AG20443 (cell line): ENCODE data around the gene USH2A.

Experiments
- DNase-seq: peaks from one replicate; pipeline ENCODE4 v3.0.0; 2012; ENCODE audit warnings: low spot score, mixed read lengths

USH2A gene

DNA sequence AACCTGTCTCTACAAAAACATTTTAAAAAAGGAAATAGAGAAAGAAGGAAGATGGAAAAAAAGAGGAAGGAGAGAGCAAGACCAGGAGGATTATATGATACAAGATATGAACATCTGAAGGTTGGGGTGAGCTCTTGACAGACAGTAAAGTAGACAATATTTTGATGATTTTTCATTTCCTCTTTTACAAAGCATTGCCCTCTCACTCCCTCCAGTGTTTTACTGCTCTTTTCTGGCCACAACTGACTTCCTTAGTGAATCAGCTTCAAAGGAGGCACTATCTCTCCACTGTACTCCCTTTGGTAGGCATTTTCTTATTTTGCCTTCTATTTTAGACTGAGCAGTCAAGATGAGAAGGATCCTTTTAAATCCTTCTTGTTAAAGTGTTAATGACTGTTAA lies 559.5 kb downstream of the USH2A start:
- DNase-seq = no peak

DNA sequence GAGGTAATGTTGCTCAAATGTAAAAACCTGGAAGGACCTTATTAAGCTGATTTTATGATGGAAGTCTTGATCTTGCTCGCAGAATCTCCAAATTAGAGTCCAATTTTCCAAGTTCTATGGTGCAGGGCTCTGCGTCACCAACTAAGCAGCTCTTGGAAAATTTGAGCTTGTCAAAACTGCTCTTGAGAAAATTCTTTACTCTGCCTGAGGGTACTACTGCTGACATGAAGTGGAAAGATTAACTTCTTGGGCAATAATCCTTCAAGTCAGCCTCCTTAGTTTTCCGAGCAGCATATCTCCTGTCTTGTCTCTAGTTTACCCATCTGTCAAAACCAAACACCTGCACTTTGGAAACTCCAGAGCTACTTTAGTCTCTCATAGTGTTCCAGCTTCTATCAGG lies 562.4 kb downstream of the USH2A start:
- no peak for DNase-seq

DNA sequence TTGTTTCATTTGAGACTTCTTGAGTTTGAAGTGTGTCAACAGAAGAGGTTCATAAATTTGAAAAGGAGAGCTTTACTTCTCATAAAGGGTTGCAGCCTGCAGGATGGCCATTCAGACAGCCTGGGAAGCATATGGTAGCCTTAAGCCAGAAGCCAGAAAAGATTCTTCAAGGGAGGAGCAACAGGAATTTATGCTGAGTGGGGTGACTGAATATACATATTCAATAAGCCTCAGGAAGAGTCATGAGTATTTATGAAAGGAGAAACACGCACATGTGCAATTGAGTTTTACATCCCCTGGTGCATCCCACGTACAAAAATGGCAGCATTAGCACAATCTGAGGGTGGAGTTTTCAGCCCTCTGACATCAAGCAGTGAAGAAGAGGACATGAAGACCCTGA lies 565.9 kb downstream of the USH2A start:
- DNase-seq = no peak

DNA sequence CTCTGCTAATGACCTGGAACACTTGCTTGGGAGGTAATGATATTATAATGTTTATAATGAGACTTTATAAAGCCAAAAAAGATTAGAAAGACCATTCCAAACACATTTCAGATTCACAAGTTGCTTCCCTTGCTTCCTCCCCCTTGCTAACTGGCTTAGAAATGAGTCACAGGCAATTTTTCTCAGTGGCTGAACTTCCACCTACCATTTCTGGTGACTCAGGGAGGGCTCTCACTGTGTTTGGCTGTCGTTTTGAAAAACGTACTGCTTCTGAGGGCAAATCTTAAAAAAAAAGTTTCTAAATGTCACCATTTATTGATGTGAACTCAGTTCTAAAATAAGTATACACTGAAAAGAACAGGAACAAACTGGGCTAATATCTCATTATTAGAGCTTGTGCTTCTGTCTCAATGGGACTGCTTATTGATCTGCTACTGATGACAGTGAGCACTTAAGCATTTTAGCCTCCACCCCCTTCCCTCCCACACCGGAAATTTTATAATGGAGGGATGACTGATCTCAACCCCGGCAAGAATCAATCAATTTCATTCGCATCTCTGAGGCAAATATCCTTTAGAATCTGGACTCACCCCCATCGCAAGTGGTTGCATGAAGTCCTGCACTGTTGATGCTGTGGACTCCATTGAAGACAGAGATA lies 577.9 kb downstream of the USH2A start:
- DNase-seq = peak; percentile 59

DNA sequence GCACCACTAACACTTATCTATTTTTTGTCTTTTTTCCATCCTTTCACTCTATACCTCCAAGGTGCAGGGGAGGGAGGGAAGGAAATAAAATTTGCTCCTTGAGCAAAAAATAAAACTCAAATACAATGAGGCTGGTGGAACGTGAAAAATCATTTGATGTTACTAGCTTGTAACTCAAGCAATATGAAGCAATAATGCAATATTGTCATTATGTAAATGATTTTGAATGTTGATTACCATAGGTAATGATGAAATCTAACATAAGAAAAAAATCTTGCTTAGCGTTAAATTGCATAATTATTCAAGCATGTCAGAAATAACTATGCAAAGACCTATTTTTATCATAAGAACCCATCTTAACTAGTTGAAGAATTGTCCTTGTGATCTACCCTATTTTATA lies 578.5 kb downstream of the USH2A start:
- DNase-seq = no peak

DNA sequence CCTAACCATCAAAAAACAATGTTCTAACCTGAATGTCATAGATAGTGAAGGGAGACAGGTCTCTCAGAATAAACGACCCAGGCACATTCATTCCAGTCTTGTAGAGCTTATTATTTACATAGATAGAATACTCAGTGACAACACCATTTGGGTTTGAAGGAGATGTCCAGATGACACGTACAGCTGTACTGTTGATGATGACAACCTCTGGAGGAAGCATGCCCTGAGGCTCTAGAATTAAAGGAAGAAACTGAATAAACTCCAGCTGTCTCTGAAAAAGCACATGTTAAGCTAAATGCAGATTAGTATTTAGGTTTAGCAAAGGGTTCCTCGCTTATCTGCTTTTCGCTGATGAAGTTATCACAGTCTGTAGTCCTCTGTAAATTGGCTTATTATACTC lies 579.0 kb downstream of the USH2A start:
- no peak for DNase-seq

DNA sequence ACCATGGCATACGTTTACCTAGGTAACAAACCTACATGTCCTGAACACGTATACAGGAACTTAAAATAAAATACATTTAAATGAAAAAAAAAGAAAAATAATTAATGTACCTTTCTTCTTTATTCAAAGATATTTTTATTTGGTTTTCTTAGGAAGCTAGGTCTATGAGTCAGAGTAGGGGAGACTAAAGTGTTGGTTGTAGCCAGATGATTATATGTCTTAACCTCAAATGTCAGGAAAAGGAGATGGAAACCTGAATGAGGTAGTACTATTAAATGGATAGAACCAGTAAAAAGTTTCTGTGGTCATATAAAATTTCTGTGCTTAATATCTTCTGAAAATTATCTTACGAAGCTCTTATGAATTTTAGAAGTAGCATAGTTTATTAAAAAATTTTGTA lies 580.3 kb downstream of the USH2A start:
- no peak for DNase-seq

DNA sequence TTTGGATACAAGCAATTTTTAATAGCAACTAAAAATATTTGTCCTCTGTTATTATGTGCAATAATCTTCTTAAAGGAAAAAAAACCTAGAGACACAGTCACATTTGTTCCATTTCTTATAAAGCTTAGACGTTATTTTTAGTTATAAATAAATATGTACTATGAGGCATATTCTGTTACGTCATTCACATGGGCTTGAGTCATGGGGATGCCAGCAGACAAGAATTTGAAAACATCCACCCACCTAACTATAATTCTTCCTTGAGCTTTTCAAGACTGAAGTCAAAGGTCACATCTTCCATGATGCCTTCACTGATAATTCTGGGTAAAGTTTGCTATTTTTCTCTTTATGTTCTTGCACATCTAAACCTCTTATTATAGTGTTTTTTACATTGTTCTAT lies 587.3 kb downstream of the USH2A start:
- peak; percentile 8 for DNase-seq

DNA sequence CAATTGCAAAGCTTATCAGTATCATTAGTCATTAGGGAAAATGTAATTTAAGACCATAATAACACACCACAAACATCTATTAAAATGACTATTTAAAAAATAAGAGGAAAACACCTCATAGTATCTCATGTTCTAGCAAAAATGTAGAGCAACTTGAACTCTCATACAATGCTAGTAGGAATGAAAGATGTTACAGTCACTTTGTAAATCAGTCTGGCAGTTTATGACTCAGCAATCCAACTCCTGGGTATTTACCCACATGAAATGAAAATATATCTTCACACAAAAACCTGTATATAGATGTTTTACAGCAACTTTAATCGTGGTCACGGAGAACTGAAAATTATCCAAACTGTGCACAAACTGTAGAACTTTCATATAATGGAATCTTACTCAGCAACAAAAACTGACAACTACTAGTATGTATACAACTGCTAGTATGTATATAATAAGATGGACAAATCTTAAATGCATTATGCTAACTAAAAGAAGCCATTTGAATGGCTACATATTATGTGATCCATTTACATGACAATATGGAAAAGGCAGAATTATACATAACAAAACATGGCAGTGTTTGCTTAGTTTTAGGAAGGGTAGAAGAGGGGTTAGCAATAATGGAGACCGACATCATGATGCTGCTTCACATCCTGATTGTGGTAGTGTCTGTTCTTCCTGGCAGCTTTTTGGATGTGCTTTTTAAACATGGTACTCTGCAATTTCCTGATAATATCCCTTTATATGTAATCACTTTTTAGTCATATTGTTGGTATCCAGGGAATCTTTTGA lies 589.1 kb downstream of the USH2A start:
- DNase-seq = no peak

DNA sequence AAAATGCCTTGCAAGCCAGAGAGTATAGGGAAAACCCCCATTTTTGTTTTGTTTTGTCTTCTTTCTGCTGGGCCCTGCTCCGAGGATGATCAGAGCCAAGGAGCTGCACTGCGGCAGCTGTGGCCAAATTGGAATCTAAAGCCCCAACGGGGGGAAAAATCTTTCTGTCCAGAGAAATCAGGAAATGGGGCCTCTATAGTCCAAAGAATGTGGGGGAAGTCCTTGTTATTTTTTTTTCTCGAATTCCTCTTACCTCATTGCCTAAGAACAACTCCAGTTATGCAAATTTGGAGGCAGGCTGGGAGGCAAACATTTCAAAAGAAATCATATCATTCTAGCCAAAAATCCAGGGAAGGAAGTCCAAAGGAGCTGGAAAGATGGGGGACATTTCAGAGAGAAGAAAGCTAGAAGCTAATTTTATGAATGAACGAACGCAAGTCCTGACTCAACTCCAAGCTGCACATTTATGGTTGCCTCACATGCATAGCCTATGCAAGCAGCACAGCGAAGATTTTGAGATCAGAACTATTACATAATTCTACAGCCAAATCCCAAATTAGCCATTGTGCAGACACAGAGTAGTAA lies 592.9 kb downstream of the USH2A start:
- DNase-seq = no peak

DNA sequence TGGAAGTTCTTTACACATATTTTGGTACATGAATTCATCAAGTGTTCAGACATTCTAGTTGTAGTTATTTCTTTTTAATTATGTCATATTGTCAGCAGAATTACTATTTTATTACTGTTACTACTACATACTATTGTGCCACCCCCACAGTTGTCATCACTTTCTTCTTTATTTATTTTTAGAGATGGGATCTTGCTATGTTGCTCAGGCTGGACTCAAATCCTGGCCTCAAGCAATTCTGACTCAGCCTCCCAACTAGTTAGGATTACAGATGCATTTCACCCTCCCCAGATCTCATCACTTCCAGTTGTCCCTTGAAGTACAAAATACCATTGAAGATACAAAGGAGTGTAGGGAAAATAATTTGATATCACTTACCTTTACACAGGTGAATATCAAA lies 598.2 kb downstream of the USH2A start:
- DNase-seq = no peak

DNA sequence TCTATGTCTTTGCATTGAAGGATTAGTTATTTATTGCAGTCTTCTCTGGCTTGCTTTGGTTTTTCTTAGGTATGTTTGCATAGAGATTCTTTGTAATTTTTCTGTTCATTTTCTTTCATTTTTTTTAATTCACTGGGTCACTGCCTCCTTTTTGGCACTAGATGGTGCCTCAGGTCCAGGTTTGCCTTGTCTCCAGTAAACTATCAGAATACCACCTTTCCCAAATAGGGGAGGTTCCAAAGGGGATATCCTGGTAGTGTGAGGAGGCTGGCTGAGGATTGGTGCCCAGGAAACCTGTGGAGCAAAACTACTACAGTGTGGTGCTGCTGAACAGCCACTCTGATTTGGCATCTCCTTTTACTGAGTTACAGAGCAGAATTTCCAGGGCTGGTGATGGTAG lies 599.0 kb downstream of the USH2A start:
- peak; percentile 8 for DNase-seq

DNA sequence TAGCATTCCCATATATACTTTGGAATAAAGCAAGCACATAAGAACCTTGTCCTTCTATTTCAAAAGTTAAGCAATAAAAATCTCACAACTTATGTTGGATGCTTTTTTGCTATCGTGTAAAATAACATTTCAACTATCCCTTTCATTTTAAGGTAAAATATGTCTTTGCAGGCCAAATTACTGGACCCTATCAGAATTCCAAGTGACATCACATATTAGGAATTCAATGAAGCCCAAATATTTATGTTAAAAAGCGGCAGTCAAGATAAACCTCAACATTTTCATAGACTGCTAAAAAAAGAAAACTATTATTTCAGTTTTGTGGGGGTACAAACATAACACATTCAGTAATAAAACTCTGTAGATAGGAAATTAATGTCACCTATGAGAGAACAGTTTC lies 604.1 kb downstream of the USH2A start:
- no peak for DNase-seq

DNA sequence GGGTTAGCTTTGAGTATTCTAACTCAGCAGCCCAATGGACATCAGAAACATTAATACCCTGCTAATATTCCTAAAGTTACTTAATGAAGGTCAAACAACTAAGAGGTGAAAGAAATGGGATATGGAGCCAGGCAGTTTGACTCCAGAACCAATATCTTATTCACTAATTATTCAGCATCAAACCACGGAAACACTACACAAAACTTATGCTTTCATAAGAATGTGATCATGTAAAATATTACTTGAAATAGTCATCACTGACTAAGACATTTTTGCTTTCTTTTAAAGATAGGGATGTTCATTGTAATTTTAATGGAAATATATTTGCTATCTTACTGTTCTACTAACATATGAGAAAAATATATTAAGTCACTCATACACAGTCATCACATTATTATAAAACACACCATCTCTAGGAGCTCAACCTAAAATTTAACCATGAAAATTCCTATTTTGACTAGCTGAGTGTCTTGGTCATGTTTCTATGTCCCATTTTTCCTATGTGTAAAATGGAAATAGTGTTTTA lies 615.3 kb downstream of the USH2A start:
- no peak for DNase-seq

DNA sequence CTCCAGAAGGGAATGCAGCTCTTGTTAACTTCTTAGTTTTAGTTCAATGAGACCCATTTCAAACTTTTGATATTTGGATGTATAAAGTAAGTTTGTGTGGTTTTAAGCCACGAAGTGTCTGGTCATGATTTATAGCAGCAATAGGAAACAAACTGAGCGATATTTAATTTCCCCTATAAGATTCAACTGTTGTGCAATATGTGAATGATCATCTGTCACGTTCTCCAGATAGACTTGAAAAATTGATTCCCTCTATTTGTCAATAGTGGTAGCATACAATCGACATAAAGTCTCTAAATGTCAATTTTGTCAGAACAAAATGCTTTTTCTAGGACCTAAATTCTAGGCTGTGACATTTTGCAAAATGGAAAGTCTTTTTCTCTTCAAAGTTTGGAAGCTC lies 616.0 kb downstream of the USH2A start:
- no peak for DNase-seq

DNA sequence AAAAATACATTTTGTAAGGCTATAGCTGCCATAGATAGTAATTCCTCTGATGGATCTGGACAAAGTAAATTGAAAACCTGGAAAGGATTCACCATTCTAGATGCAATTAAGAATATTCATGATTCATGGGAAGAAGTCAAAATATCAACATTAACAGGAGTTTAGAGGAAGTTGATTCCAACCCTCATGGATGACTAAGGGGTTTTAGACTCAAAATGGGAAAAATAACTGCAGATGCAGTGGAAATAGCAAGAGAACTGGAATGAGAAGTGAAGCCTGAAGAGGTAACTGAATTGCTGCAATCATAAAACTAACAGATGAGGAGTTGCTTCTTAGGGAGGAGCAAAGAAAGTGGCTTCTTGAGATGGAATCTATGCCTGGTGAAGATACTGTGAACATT lies 625.4 kb downstream of the USH2A start:
- no peak for DNase-seq

DNA sequence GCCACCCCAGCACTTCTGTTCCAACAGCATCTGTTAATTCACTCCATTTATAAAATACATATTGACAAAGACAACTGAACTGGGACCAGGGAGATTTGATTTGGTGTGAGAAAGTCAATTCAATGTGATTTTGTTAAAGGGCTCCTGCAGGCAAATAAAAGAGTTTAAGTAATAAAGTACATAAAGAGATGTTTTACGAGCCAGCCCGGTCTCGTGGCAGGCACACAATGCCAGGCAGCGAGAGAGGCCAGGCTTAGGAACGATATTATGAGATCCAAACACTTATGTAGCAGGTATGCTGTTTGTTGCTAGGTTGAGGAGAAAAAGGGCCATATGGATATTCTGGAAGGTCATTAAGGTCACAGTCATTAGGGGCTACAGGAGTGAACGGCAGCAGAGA lies 629.1 kb downstream of the USH2A start:
- DNase-seq = no peak

DNA sequence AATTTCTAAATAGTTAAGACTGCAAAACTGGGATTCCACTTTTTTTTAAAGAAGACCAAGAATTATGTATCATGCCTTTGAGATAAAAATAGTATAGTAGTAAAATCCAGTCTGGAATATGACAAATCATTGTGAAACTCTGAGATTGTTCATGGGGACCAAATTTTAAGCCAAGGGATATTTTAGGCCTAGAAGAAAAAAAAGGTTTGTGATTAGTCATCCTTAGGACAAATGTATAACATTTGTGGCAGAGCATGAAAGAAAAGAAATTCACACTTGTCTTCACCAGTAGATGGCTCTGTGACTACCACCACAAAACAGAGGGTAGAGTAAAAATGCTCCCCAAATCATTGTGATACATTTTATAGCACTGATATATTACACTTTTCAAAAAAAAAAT lies 630.1 kb downstream of the USH2A start:
- DNase-seq = peak; percentile 40

DNA sequence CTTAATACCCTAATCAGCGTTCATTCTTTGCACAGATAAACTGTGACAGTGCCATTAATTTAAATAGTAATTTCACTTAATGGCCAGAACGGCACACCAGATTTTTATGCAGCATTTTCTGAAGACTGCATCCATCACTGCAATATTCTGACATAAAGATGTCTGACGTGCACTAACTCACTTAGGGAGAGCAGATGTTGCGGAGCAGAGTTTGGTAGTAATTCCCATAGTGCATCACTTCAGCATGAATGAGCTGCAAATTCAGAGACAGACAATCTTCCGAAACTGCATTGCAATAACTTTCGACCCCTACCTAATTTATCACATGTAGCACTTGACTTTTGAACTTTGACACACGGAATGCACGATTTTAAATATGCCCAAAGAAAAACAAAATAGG lies 630.8 kb downstream of the USH2A start:
- DNase-seq = no peak

DNA sequence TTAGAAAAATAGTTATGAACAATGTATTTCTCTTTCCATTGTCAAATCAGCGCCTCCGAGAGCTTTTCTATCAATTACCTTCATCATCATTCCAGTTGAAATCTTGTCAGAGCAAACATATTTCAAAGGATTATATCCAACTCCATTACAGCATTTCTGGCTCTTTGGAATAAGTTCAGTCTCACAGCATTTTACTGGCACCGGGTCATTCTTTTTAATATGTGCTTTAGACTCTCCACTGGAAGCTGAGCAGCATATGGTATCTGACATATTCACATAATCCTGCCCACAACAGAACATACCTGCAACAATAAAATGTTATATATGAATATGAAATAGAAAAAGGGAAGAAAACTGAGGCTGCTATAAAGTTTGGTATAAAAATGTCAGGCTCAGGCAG lies 633.3 kb downstream of the USH2A start:
- no peak for DNase-seq

DNA sequence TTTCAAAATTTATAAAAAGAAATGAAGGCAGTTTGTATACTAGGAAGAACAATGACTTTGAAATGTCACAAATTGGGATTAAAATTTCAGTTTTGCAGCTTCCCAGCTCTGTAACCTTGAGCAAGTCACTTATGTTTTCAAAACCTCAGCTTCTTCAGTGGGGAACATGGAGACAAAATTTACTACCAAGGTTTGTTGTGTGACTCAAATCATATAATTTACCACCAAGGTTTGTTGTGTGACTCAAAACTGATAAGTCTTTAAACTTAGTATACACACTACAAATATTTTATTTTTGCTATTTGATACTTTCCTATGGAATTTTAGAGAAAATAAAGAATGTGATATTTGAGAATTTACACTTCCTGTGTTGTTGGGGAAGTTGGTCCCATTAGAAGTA lies 636.3 kb downstream of the USH2A start:
- DNase-seq = no peak

DNA sequence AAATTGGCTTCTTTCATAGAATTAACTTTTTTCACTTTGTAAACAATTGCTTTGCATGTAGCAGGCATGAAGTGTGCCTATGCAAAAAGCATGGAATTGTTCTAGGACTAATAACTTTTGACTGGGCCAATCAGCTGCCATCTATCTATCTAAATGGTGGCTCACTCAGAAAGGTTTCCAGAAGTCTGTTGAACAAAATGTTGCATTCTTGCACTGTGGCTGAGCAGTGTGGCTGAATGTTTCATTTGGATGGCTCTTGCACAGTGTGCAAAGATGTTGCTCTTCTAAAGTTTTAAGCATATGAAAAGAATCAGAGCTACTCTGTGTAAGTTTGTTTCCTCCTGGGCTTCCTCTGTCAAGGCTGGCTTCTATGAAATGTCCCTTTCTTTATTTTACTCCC lies 642.6 kb downstream of the USH2A start:
- DNase-seq = no peak

DNA sequence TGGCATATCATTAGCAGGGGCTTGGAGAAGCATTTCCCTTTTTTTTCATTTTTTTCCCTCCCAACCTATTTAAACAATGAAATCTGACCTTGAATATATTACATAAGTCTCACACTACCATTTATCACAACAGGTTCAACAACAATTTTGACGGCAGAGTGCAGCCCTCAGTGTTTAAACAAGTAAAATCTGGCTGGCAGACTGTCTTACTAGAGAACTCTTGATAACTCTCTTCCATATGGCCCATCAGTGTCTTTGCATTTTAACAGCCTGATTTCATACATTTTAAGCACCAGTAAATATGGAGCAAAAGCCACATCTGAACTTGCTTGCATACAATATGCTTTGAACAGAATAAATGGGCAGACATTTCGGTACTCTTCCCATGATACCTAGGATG lies 643.1 kb downstream of the USH2A start:
- DNase-seq = no peak
